HCT116 (cell line): Measurements from ENCODE around the gene GRID2IP. TPM values are rescaled to one million over a fixed set of nuclear protein-coding genes. Genes with fewer than 3 reads are reported as not detected.

ENCODE experiments used
- ATAC-seq: fragments of 200-7000 bp; cut with Tn5 transposase; 2 replicates; pipeline ENCODE4 v1.9.1; 2020; ENCODE audit warnings: mild to moderate bottlenecking, moderate library complexity
- BruUV-seq: library from RNA; stranded (reverse); fragments of 400-500 nt; replicated peaks from 2 replicates; lab custom pipeline; 2021; lab: Mats Ljungman, UMichigan
- CTCF ChIA-PET: fragments of 300-600 bp; sonication (Branson Sonifier 250); formaldehyde crosslinking; loops from one replicate; lab custom pipeline; 2021; ENCODE audit warnings: antibody characterized with exemption; lab: Charles Lee
- POLR2A ChIA-PET: fragments of 300-600, 350-600 bp; sonication (Branson Sonifier 250); formaldehyde crosslinking; loops from one replicate; lab custom pipeline; 2021; ENCODE audit warnings: antibody characterized with exemption; lab: Charles Lee
- RAD21 ChIA-PET, 2 experiments: fragments of 300-600 bp; sonication (Branson Sonifier 250); formaldehyde crosslinking; loops; one replicate each; lab custom pipeline; 2023; ENCODE audit warnings: low total read pairs in 2 of 2; ENCODE audit not compliant: uncharacterized antibody in 2 of 2, unreplicated experiment in 2 of 2, low non-redundant PET in 1 of 2; lab: Charles Lee
- DNase-seq: peaks from one replicate; pipeline ENCODE4 v3.0.0-alpha.2; 2010; ENCODE audit warnings: low read depth, low spot score
- H2AFZ ChIP-seq: fragments of 200-600 bp; shearing (Covaris generic), sonication (generic); 2 replicates; pipeline ENCODE4 v1.6.1; 2017; ENCODE audit warnings: low read depth, mixed run types, mixed read lengths, antibody characterized with exemption, low read length; ENCODE audit not compliant: poor library complexity, severe bottlenecking
- H3K27ac ChIP-seq: 2 replicates; pipeline ENCODE4 v1.5.1; 2012; ENCODE audit warnings: low read depth, low read length
- H3K27me3 ChIP-seq: fragments of 200-600 bp; sonication (generic); 2 replicates; pipeline ENCODE4 v1.6.1; 2016; ENCODE audit warnings: mixed run types, low read length, mixed read lengths; ENCODE audit not compliant: insufficient read depth
- H3K36me3 ChIP-seq, 2 experiments: fragments of 200-500 bp in 1 of 2; fragments of 200-600 bp in 1 of 2; sonication (Bioruptor generic) in 1 of 2; sonication (generic) in 1 of 2; 2 replicates each; pipeline versions ENCODE4 v1.5.1 to v1.6.1; 2014 to 2016; ENCODE audit warnings: low read length in 2 of 2, inconsistent platforms in 1 of 2, mixed read lengths in 1 of 2, mixed run types in 1 of 2; ENCODE audit not compliant: insufficient read depth in 2 of 2, control insufficient read depth in 1 of 2
- H3K4me1 ChIP-seq, 2 experiments: fragments of 200-600 bp in 1 of 2; sonication (generic) in 1 of 2; 2 replicates each; pipeline versions ENCODE4 v1.5.1 to v1.6.1; 2012 to 2017; ENCODE audit warnings: low read length in 2 of 2, inconsistent platforms in 1 of 2, mild to moderate bottlenecking in 1 of 2, mixed read lengths in 1 of 2, mixed run types in 1 of 2, moderate library complexity in 1 of 2; ENCODE audit not compliant: insufficient read depth in 2 of 2, control insufficient read depth in 1 of 2
- H3K4me2 ChIP-seq: fragments of 200-600 bp; sonication (generic); 2 replicates; pipeline ENCODE4 v1.6.1; 2017; ENCODE audit warnings: mixed run types, low read length, mixed read lengths
- H3K4me3 ChIP-seq, 2 experiments: fragments of 200-600 bp in 1 of 2; sonication (generic) in 1 of 2; replicated peaks in 1 of 2; 2 replicates each; pipeline ENCODE4 v1.5.1; 2011 to 2016; ENCODE audit warnings: low read length in 2 of 2, control low read depth in 1 of 2, low read depth in 1 of 2, mild to moderate bottlenecking in 1 of 2, mixed read lengths in 1 of 2, mixed run types in 1 of 2
- H3K79me2 ChIP-seq: fragments of 200-600 bp; sonication (generic); 2 replicates; pipeline ENCODE4 v1.6.1; 2017; ENCODE audit warnings: mild to moderate bottlenecking, mixed run types, low read length, moderate library complexity, mixed read lengths; ENCODE audit not compliant: insufficient read depth
- H3K9ac ChIP-seq: fragments of 200-600 bp; sonication (generic); 2 replicates; pipeline ENCODE4 v1.6.1; 2016; ENCODE audit warnings: low read length, mixed read lengths
- H3K9me2 ChIP-seq: fragments of 200-600 bp; sonication (generic), shearing (Covaris generic); 2 replicates; pipeline ENCODE4 v1.6.1; 2017; ENCODE audit warnings: mixed run types, mild to moderate bottlenecking, moderate library complexity; ENCODE audit not compliant: insufficient read depth
- H3K9me3 ChIP-seq, 2 experiments: fragments of 200-500 bp in 1 of 2; fragments of 200-600 bp in 1 of 2; sonication (Bioruptor generic) in 1 of 2; sonication (generic) in 1 of 2; 2 replicates each; pipeline ENCODE4 v1.6.1; 2014 to 2017; ENCODE audit warnings: low read length in 2 of 2, mixed read lengths in 2 of 2, inconsistent platforms in 1 of 2, low read depth in 1 of 2, mild to moderate bottlenecking in 1 of 2, mixed run types in 1 of 2, moderate library complexity in 1 of 2; ENCODE audit not compliant: control insufficient read depth in 1 of 2, insufficient read depth in 1 of 2
- H4K20me1 ChIP-seq: fragments of 200-600 bp; sonication (generic), shearing (Covaris generic); 2 replicates; pipeline ENCODE4 v1.6.1; 2017; ENCODE audit warnings: mixed run types, mild to moderate bottlenecking, moderate library complexity; ENCODE audit not compliant: insufficient read depth
- CBX3 ChIP-seq: IDR thresholded peaks from 2 replicates; pipeline ENCODE4 v1.6.1; 2012; ENCODE audit warnings: low read depth
- EGR1 ChIP-seq: IDR thresholded peaks from 2 replicates; pipeline ENCODE4 v1.6.1; 2012; ENCODE audit warnings: low read depth
- ELF1 ChIP-seq: IDR thresholded peaks from 2 replicates; pipeline ENCODE4 v1.6.1; 2012; ENCODE audit warnings: low read depth, borderline replicate concordance
- POLR2A ChIP-seq: IDR thresholded peaks from 2 replicates; pipeline ENCODE4 v1.7.0; 2011; ENCODE audit warnings: borderline replicate concordance; ENCODE audit not compliant: insufficient read depth, insufficient read length; ENCODE audit errors: extremely low read depth
- POLR2AphosphoS5 ChIP-seq: IDR thresholded peaks from 2 replicates; pipeline ENCODE4 v1.6.1; 2011; ENCODE audit warnings: mild to moderate bottlenecking, low read depth, low read length, moderate library complexity
- RAD21 ChIP-seq: IDR thresholded peaks from 2 replicates; pipeline ENCODE4 v1.6.1; 2012; ENCODE audit warnings: low read depth, mild to moderate bottlenecking
- SIN3A ChIP-seq: IDR thresholded peaks from 2 replicates; pipeline ENCODE4 v1.6.1; 2012; ENCODE audit warnings: low read depth
- SP1 ChIP-seq: IDR thresholded peaks from 2 replicates; pipeline ENCODE4 v1.6.1; 2012; ENCODE audit warnings: low read depth
- SRF ChIP-seq: IDR thresholded peaks from 2 replicates; pipeline ENCODE4 v1.6.1; 2012; ENCODE audit warnings: low read depth
- TCF7L2 ChIP-seq: IDR thresholded peaks from 2 replicates; pipeline ENCODE4 v1.7.0; 2011; ENCODE audit warnings: borderline replicate concordance, inconsistent platforms; ENCODE audit not compliant: insufficient read depth, insufficient read length; ENCODE audit errors: extremely low read depth
- YY1 ChIP-seq: IDR thresholded peaks from 2 replicates; pipeline ENCODE4 v1.6.1; 2011; ENCODE audit warnings: low read length, low read depth, moderate library complexity, mild to moderate bottlenecking; ENCODE audit not compliant: insufficient replicate concordance; ENCODE audit errors: extremely low read depth
- ZFX ChIP-seq: fragments of 450-650 bp; IDR thresholded peaks from 2 replicates; pipeline ENCODE4 v1.6.1; 2017
- intact Hi-C: fragments of 100-400 bp; cut with micrococcal nuclease; formaldehyde crosslinking; loops from 2 replicates; pipeline ENCODE4 v1.10.0; 2022
- total RNA-seq: library from RNA; stranded (reverse); gene quantifications from one replicate; pipeline ENCODE4 v1.2.1, GENCODE V29; 2021; ENCODE audit not compliant: unreplicated experiment
- TF ChIP-seq, protein P1 (sequence below): IDR thresholded peaks from 2 replicates; pipeline ENCODE4 v1.6.1; 2011; ENCODE audit warnings: mild to moderate bottlenecking, low read length, moderate library complexity; ENCODE audit not compliant: insufficient replicate concordance; ENCODE audit errors: extremely low read depth
- TF ChIP-seq, protein P2 (sequence below): IDR thresholded peaks from 2 replicates; pipeline ENCODE4 v1.6.1; 2012; ENCODE audit warnings: low read depth
- TF ChIP-seq, protein P3 (sequence below): IDR thresholded peaks from 2 replicates; pipeline ENCODE4 v1.6.1; 2012
- TF ChIP-seq, protein P4 (sequence below): IDR thresholded peaks from 2 replicates; pipeline ENCODE4 v1.6.1; 2012
- TF ChIP-seq, protein P5 (sequence below), 3 experiments: fragments of 200-600 bp in 1 of 3; sonication (generic) in 1 of 3; IDR thresholded peaks in 2 of 3; conservative IDR thresholded peaks in 1 of 3; 2 replicates each; pipeline ENCODE4 v1.5.1; 2012 to 2017; ENCODE audit warnings: low read depth in 2 of 3, low read length in 2 of 3, antibody characterized with exemption in 1 of 3, borderline replicate concordance in 1 of 3, control low read depth in 1 of 3, mild to moderate bottlenecking in 1 of 3, mixed read lengths in 1 of 3, mixed run types in 1 of 3, moderate library complexity in 1 of 3; ENCODE audit not compliant: insufficient read depth in 1 of 3

GRID2IP gene
- total RNA-seq, 1 experiment from 2014 or later: 3.2 TPM

DNA sequence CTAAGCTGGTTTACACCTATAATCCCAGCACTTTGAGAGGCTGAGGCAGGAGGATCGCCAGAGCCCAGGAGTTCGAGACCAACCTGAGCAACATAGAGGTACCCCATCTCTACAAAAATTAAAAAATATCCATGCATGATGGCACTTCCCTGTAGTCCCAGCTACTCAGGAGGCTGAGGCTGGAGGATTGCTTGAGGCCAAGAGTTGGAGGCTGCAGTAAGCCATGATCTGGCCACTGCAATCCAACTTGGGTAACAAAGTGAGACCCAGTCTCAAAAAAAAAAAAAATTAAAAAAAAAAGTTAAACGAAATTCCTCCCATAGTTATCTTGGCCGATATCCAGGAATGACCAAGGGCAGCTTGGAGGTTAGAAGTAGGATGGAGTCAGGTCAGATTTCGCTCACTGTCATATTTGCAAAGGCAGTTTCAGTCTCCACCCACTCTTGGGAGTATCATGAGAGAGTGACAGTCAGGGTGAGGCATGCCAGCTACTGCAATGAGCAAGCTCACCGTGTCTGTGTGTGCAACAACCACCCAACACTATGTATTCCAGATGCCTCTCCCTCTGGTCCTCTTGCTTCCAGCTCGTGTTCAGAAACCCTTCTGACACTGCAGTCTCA is 20.0 kb upstream of the GRID2IP start:
- TF ChIP-seq, protein P1, sequence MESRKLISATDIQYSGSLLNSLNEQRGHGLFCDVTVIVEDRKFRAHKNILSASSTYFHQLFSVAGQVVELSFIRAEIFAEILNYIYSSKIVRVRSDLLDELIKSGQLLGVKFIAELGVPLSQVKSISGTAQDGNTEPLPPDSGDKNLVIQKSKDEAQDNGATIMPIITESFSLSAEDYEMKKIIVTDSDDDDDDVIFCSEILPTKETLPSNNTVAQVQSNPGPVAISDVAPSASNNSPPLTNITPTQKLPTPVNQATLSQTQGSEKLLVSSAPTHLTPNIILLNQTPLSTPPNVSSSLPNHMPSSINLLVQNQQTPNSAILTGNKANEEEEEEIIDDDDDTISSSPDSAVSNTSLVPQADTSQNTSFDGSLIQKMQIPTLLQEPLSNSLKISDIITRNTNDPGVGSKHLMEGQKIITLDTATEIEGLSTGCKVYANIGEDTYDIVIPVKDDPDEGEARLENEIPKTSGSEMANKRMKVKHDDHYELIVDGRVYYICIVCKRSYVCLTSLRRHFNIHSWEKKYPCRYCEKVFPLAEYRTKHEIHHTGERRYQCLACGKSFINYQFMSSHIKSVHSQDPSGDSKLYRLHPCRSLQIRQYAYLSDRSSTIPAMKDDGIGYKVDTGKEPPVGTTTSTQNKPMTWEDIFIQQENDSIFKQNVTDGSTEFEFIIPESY: no peak
- TF ChIP-seq, protein P2, sequence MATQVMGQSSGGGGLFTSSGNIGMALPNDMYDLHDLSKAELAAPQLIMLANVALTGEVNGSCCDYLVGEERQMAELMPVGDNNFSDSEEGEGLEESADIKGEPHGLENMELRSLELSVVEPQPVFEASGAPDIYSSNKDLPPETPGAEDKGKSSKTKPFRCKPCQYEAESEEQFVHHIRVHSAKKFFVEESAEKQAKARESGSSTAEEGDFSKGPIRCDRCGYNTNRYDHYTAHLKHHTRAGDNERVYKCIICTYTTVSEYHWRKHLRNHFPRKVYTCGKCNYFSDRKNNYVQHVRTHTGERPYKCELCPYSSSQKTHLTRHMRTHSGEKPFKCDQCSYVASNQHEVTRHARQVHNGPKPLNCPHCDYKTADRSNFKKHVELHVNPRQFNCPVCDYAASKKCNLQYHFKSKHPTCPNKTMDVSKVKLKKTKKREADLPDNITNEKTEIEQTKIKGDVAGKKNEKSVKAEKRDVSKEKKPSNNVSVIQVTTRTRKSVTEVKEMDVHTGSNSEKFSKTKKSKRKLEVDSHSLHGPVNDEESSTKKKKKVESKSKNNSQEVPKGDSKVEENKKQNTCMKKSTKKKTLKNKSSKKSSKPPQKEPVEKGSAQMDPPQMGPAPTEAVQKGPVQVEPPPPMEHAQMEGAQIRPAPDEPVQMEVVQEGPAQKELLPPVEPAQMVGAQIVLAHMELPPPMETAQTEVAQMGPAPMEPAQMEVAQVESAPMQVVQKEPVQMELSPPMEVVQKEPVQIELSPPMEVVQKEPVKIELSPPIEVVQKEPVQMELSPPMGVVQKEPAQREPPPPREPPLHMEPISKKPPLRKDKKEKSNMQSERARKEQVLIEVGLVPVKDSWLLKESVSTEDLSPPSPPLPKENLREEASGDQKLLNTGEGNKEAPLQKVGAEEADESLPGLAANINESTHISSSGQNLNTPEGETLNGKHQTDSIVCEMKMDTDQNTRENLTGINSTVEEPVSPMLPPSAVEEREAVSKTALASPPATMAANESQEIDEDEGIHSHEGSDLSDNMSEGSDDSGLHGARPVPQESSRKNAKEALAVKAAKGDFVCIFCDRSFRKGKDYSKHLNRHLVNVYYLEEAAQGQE: no peak
- TF ChIP-seq SP1: no peak
- TF ChIP-seq EGR1: no peak
- no peak for TF ChIP-seq TCF7L2
- no peak for TF ChIP-seq RAD21
- no peak for TF ChIP-seq POLR2A
- TF ChIP-seq, protein P3, sequence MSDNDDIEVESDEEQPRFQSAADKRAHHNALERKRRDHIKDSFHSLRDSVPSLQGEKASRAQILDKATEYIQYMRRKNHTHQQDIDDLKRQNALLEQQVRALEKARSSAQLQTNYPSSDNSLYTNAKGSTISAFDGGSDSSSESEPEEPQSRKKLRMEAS: no peak
- TF ChIP-seq POLR2AphosphoS5: no peak
- no peak for TF ChIP-seq SIN3A
- TF ChIP-seq CBX3: no peak
- TF ChIP-seq ELF1: no peak
- TF ChIP-seq, protein P4, sequence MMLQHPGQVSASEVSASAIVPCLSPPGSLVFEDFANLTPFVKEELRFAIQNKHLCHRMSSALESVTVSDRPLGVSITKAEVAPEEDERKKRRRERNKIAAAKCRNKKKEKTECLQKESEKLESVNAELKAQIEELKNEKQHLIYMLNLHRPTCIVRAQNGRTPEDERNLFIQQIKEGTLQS: no peak
- no peak for TF ChIP-seq SRF
- TF ChIP-seq, protein P5, sequence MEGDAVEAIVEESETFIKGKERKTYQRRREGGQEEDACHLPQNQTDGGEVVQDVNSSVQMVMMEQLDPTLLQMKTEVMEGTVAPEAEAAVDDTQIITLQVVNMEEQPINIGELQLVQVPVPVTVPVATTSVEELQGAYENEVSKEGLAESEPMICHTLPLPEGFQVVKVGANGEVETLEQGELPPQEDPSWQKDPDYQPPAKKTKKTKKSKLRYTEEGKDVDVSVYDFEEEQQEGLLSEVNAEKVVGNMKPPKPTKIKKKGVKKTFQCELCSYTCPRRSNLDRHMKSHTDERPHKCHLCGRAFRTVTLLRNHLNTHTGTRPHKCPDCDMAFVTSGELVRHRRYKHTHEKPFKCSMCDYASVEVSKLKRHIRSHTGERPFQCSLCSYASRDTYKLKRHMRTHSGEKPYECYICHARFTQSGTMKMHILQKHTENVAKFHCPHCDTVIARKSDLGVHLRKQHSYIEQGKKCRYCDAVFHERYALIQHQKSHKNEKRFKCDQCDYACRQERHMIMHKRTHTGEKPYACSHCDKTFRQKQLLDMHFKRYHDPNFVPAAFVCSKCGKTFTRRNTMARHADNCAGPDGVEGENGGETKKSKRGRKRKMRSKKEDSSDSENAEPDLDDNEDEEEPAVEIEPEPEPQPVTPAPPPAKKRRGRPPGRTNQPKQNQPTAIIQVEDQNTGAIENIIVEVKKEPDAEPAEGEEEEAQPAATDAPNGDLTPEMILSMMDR (IDR thresholded peaks at IDR 0.05 in 2 of 3, conservative IDR thresholded peaks at IDR 0.05 in 1 of 3; ENCODE audit: borderline replicate concordance in 1 of 3, insufficient read depth in 1 of 3, low read depth in 2 of 3, low read length in 2 of 3): no peak
- no peak for TF ChIP-seq YY1
- no peak for TF ChIP-seq ZFX
- peaks cover 5 to 6% of the 10 kb centered on the region in 2 experiments; a peak in 3 of 4 replicates for H3K4me1 ChIP-seq
- ChIA-PET RAD21 (no interaction called here), CTCF (interaction anchor here (1.0 kb wide), 1 partner anchor 55 kb away, joined by 3 read pairs; no protein-coding TSS in a partner anchor), POLR2A (no interaction called here)
- H3K79me2 ChIP-seq: 0 out of 2 replicates have a peak, but pooled peaks cover 2% of the 10 kb centered on the region
- no TSS peak for BruUV-seq
- no peaks in the 10 kb centered on the region for H3K9me3 ChIP-seq
- no peak overlapping the region for H3K27ac ChIP-seq
- H3K9me2 ChIP-seq: no peaks in the 10 kb centered on the region
- no peak for ATAC-seq
- no peaks in the 10 kb centered on the region for H3K27me3 ChIP-seq
- H3K4me3 ChIP-seq: no peak overlapping the region
- no peak overlapping the region for H2AFZ ChIP-seq
- H3K4me2 ChIP-seq: no peak overlapping the region
- H4K20me1 ChIP-seq: no peaks in the 10 kb centered on the region
- intact Hi-C loops: loop anchor here (5.0 kb wide), 1 partner anchor 54 kb away; no protein-coding TSS in a partner anchor
- DNase-seq: no peak
- H3K9ac ChIP-seq: no peak overlapping the region
- no peaks in the 10 kb centered on the region for H3K36me3 ChIP-seq
